ENCODE measurements around the gene ERP27. TPM values are rescaled to one million over a fixed set of nuclear protein-coding genes. Genes with fewer than 3 reads are reported as not detected.

The ERP27 gene
- polyA plus RNA-seq, 1 donor (not counting 4 experiments of a cell fraction or from before 2014, with no cell fraction given), result 0.18 TPM

DNA sequence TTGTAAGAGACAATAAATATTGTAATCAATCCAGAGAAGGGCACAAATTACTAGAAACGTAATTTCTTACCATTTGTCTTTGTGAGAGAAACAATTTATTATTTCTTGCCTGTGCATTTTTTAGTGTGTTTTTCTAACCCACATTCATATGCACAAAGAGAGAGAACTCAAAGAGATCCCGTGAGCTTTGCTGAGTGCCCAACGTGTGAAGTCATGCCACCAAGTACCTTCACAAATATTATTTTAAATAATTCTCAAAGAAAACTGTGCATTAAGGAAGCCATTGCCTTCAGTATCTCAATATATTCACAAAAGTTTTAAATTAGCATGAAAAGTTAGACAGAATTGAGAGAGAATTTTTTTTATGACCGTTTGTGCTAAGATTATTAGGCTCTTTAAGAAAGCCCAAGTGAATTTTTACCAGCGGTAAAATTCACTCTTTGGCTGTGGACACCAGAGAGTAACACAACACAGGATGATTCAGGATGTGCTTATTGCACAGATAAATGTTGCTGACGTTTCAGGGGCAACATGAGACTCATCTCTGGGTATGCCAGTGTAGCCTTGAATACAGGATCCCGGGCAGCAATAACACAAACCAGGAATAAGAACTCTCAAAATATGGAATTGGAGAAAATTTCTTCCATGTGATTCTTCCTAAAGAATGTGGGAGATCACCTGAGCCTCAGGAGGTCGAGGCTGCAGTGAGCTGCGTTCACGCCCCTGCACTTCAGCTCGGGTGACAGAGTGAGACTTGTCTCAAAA is 20.2 kb upstream of the ERP27 start:
- Histone ChIP-seq H2AFZ (ENCODE audit: control insufficient read depth, low read length) (no peak overlapping the region), H4K20me1 (ENCODE audit: control insufficient read depth, extremely low read depth, insufficient read depth, low read length) (no peaks in the 10 kb centered on the region), H3K4me2 (ENCODE audit: control insufficient read depth, extremely low read depth, insufficient read depth, low read depth, low read length) (no peak overlapping the region), H3K9me1 (ENCODE audit: control insufficient read depth, extremely low read depth, insufficient read depth, low read length) (no peaks in the 10 kb centered on the region), H3K79me2 (ENCODE audit: control insufficient read depth, insufficient read depth, low read length) (peaks cover 26% of the 10 kb centered on the region), H3K9me3 (ENCODE audit: control insufficient read depth, low read depth, low read length) (no peaks in the 10 kb centered on the region), H3K9ac (ENCODE audit: control insufficient read depth, extremely low read depth, insufficient read depth, low read length) (no peak overlapping the region), H3K27ac (ENCODE audit: control insufficient read depth, insufficient read depth, low read length) (no peak overlapping the region), H3K27me3 (ENCODE audit: control insufficient read depth, extremely low read depth, insufficient read depth, low read length) (no peaks in the 10 kb centered on the region), H3K36me3 (ENCODE audit: control insufficient read depth in 2 of 2, extremely low read depth in 1 of 2, insufficient read depth in 2 of 2, low read length in 2 of 2) (peaks cover 0 to 1% of the 10 kb centered on the region in 2 experiments), H3K4me3 (ENCODE audit: control insufficient read depth in 2 of 3, extremely low read depth in 1 of 3, insufficient read depth in 2 of 3, low read depth in 1 of 3, low read length in 3 of 3) (no peak overlapping the region), H3K4me1 (ENCODE audit: control insufficient read depth, extremely low read depth, insufficient read depth, low read length) (peaks cover 22% of the 10 kb centered on the region)
- TF ChIP-seq, protein P1, sequence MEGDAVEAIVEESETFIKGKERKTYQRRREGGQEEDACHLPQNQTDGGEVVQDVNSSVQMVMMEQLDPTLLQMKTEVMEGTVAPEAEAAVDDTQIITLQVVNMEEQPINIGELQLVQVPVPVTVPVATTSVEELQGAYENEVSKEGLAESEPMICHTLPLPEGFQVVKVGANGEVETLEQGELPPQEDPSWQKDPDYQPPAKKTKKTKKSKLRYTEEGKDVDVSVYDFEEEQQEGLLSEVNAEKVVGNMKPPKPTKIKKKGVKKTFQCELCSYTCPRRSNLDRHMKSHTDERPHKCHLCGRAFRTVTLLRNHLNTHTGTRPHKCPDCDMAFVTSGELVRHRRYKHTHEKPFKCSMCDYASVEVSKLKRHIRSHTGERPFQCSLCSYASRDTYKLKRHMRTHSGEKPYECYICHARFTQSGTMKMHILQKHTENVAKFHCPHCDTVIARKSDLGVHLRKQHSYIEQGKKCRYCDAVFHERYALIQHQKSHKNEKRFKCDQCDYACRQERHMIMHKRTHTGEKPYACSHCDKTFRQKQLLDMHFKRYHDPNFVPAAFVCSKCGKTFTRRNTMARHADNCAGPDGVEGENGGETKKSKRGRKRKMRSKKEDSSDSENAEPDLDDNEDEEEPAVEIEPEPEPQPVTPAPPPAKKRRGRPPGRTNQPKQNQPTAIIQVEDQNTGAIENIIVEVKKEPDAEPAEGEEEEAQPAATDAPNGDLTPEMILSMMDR (optimal IDR thresholded peaks at IDR 0.05 in 1 of 3, IDR thresholded peaks at IDR 0.05 in 1 of 3, conservative IDR thresholded peaks at IDR 0.05 in 1 of 3; ENCODE audit: extremely low read depth in 1 of 3, insufficient read depth in 2 of 3, low read length in 3 of 3), result no peak
- TF ChIP-seq EZH2 (IDR thresholded peaks at IDR 0.05; ENCODE audit: low read length), result no peak
- DNase-seq (ENCODE audit: low read depth, low spot score) (no peak), FAIRE-seq (no peak)
- dilution Hi-C loops (cut with MboI; ENCODE audit: extremely low pct_ligation_motif_present, low sequenced_read_pairs), result no loop called here

DNA sequence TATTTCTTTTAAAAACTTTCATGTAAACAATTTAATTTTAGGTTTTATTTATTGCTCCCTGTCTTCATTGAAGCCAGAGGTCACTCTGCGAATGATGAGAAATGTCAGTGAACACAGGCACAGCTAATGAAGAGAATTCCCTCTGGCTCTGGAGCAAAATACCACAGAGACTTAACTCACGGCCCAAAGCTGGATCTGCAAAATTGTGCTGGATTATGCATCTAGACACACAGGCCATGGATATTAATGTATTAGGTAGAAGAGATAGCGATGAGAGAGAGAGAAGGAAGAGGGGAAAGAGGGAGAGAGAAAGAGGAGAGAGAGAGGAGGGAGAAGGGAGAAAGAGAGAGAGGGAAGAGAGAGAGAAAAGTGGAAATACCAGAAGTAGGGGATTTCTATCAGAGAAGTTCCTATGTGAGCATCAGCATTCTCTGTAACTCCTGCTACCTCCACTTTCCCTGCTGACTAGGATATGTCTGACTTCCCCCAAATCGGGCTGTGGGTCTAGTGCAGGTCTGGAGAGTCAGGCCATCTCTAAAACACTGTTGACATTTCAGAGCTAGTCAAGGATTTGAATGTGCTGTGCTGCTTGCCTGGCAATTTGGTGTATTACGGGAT is 19.3 kb upstream of the ERP27 start:
- no peaks in the 10 kb centered on the region for H3K9me3 ChIP-seq (ENCODE audit: control insufficient read depth, low read depth, low read length)
- H3K36me3 ChIP-seq (ENCODE audit: control insufficient read depth in 2 of 2, extremely low read depth in 1 of 2, insufficient read depth in 2 of 2, low read length in 2 of 2), result peaks cover 0 to 1% of the 10 kb centered on the region in 2 experiments
- peaks cover 25% of the 10 kb centered on the region for H3K4me1 ChIP-seq (ENCODE audit: control insufficient read depth, extremely low read depth, insufficient read depth, low read length)
- peaks cover 26% of the 10 kb centered on the region for H3K79me2 ChIP-seq (ENCODE audit: control insufficient read depth, insufficient read depth, low read length)
- no peaks in the 10 kb centered on the region for H3K9me1 ChIP-seq (ENCODE audit: control insufficient read depth, extremely low read depth, insufficient read depth, low read length)
- DNase-seq (ENCODE audit: low read depth, low spot score), result no peak
- H4K20me1 ChIP-seq (ENCODE audit: control insufficient read depth, extremely low read depth, insufficient read depth, low read length), result no peaks in the 10 kb centered on the region
- H2AFZ ChIP-seq (ENCODE audit: control insufficient read depth, low read length), result no peak overlapping the region
- H3K4me3 ChIP-seq (ENCODE audit: control insufficient read depth in 2 of 3, extremely low read depth in 1 of 3, insufficient read depth in 2 of 3, low read depth in 1 of 3, low read length in 3 of 3), result no peak overlapping the region
- no peak for FAIRE-seq
- no peaks in the 10 kb centered on the region for H3K27me3 ChIP-seq (ENCODE audit: control insufficient read depth, extremely low read depth, insufficient read depth, low read length)
- dilution Hi-C loops (cut with MboI; ENCODE audit: extremely low pct_ligation_motif_present, low sequenced_read_pairs), result no loop called here
- H3K27ac ChIP-seq (ENCODE audit: control insufficient read depth, insufficient read depth, low read length), result no peak overlapping the region
- no peak overlapping the region for H3K9ac ChIP-seq (ENCODE audit: control insufficient read depth, extremely low read depth, insufficient read depth, low read length)
- TF ChIP-seq, protein P1 (optimal IDR thresholded peaks at IDR 0.05 in 1 of 3, IDR thresholded peaks at IDR 0.05 in 1 of 3, conservative IDR thresholded peaks at IDR 0.05 in 1 of 3; ENCODE audit: extremely low read depth in 1 of 3, insufficient read depth in 2 of 3, low read length in 3 of 3), result no peak
- no peak for TF ChIP-seq EZH2 (IDR thresholded peaks at IDR 0.05; ENCODE audit: low read length)
- no peak overlapping the region for H3K4me2 ChIP-seq (ENCODE audit: control insufficient read depth, extremely low read depth, insufficient read depth, low read depth, low read length)

Data from keratinocyte (primary cell).